HepG2 (cell line): ENCODE results near the gene ATG13. TPM values are rescaled to one million over a fixed set of nuclear protein-coding genes. Genes with fewer than 3 reads are reported as not detected.
A peak's percentile ranks its signal among the peaks of the same experiment; 100 is the strongest.

Experiments used
- ARNTL ChIP-seq: sonication (generic); formaldehyde crosslinking; IDR thresholded peaks from 2 replicates; pipeline ENCODE4 v1.4.0; 2020; ENCODE audit warnings: mild to moderate bottlenecking, missing genetic modification reagents
- CREB3 ChIP-seq: sonication (generic); formaldehyde crosslinking; IDR thresholded peaks from 2 replicates; pipeline ENCODE4 v1.5.0; 2020; ENCODE audit warnings: missing genetic modification reagents
- GZF1 ChIP-seq: sonication (generic); formaldehyde crosslinking; IDR thresholded peaks from 2 replicates; pipeline ENCODE4 v1.5.1; 2020; ENCODE audit warnings: mild to moderate bottlenecking, missing genetic modification reagents
- KAT7 ChIP-seq: IDR thresholded peaks from 2 replicates; pipeline ENCODE4 v1.6.1; 2018; ENCODE audit warnings: borderline replicate concordance, missing compliant biosample characterization
- NKX3-1 ChIP-seq: sonication (generic); formaldehyde crosslinking; IDR thresholded peaks from 2 replicates; pipeline ENCODE4 v1.5.0; 2020; ENCODE audit warnings: missing genetic modification reagents
- NONO ChIP-seq, 2 experiments: fragments of 450-650 bp in 1 of 2; sonication (generic) in 1 of 2; formaldehyde crosslinking in 1 of 2; IDR thresholded peaks in 1 of 2; conservative IDR thresholded peaks in 1 of 2; 2 replicates each; pipeline versions ENCODE4 v1.6.1 to v1.8.0; 2017 to 2022; ENCODE audit warnings: mild to moderate bottlenecking in 1 of 2, missing genetic modification reagents in 1 of 2, moderate library complexity in 1 of 2
- PHF20 ChIP-seq: sonication (generic); formaldehyde crosslinking; IDR thresholded peaks from 2 replicates; pipeline ENCODE4 v1.5.0; 2020; ENCODE audit warnings: mild to moderate bottlenecking, missing genetic modification reagents
- SOX6 ChIP-seq, 2 experiments: fragments of 450-650 bp in 1 of 2; sonication (generic) in 1 of 2; formaldehyde crosslinking in 1 of 2; IDR thresholded peaks; 2 replicates each; pipeline versions ENCODE4 v1.4.0 to v1.6.1; 2017 to 2020; ENCODE audit warnings: antibody characterized with exemption in 1 of 2, mild to moderate bottlenecking in 1 of 2, missing genetic modification reagents in 1 of 2
- TBX3 ChIP-seq: fragments of 450-650 bp; IDR thresholded peaks from 2 replicates; pipeline ENCODE4 v1.6.1; 2017; ENCODE audit warnings: antibody characterized with exemption, mild to moderate bottlenecking, inconsistent platforms, borderline replicate concordance
- ZNF274 ChIP-seq: sonication (generic); formaldehyde crosslinking; IDR thresholded peaks from 2 replicates; pipeline ENCODE4 v1.5.1; 2020; ENCODE audit warnings: mild to moderate bottlenecking, missing genetic modification reagents
- ZNF512B ChIP-seq: sonication (generic); formaldehyde crosslinking; IDR thresholded peaks from 2 replicates; pipeline ENCODE4 v1.5.1; 2020; ENCODE audit warnings: missing genetic modification reagents, mild to moderate bottlenecking, borderline replicate concordance
- ZNF546 ChIP-seq: sonication (generic); formaldehyde crosslinking; conservative IDR thresholded peaks from 2 replicates; pipeline ENCODE4 v1.8.1; 2023; ENCODE audit warnings: mild to moderate bottlenecking, missing genetic modification reagents
- polyA plus RNA-seq, 8 experiments: library from polyadenylated mRNA; depleted of rRNA in 3 of 8; stranded (reverse) in 7 of 8; unstranded in 1 of 8; fragments of >200 nt; fragmentation: Illumina TruSeq in 4 of 8; extraction: Trizol in 4 of 8; gene quantifications; 2 replicates each; pipeline versions ENCODE4 v1.2.1 to v1.2.3, GENCODE V29; 2011 to 2016; ENCODE audit warnings: low read depth in 4 of 8, missing spikeins in 1 of 8, mixed read lengths in 1 of 8; ENCODE audit not compliant: insufficient read depth in 1 of 8
- total RNA-seq, 5 experiments: library from RNA; depleted of rRNA; stranded (reverse); fragments of >200 nt; fragmentation: Illumina TruSeq; extraction: Trizol; gene quantifications; 2 replicates each; pipeline ENCODE4 v1.2.3, GENCODE V29; 2016; ENCODE audit warnings: low read depth in 1 of 5
- TF ChIP-seq, protein P1 (sequence below): sonication (generic); formaldehyde crosslinking; IDR thresholded peaks from 2 replicates; pipeline ENCODE4 v1.5.0; 2020; ENCODE audit warnings: mild to moderate bottlenecking, missing genetic modification reagents, borderline replicate concordance
- TF ChIP-seq, protein P2 (sequence below): sonication (generic); formaldehyde crosslinking; IDR thresholded peaks from 2 replicates; pipeline ENCODE4 v1.8.1; 2023; ENCODE audit warnings: mild to moderate bottlenecking, moderate library complexity, missing genetic modification reagents

ATG13 gene
- total and polyA plus RNA-seq, 2 of the 13 experiments (the other 11 are each of a cell fraction or from before 2014, with no cell fraction given): 55.0 to 77.3 TPM

GRCh38 chr11:46700241-46701077 is 83.1 kb downstream of the ATG13 start, which contains the start of the genes ARHGAP1 and ZNF408 (continued):
- TF ChIP-seq, protein P1, sequence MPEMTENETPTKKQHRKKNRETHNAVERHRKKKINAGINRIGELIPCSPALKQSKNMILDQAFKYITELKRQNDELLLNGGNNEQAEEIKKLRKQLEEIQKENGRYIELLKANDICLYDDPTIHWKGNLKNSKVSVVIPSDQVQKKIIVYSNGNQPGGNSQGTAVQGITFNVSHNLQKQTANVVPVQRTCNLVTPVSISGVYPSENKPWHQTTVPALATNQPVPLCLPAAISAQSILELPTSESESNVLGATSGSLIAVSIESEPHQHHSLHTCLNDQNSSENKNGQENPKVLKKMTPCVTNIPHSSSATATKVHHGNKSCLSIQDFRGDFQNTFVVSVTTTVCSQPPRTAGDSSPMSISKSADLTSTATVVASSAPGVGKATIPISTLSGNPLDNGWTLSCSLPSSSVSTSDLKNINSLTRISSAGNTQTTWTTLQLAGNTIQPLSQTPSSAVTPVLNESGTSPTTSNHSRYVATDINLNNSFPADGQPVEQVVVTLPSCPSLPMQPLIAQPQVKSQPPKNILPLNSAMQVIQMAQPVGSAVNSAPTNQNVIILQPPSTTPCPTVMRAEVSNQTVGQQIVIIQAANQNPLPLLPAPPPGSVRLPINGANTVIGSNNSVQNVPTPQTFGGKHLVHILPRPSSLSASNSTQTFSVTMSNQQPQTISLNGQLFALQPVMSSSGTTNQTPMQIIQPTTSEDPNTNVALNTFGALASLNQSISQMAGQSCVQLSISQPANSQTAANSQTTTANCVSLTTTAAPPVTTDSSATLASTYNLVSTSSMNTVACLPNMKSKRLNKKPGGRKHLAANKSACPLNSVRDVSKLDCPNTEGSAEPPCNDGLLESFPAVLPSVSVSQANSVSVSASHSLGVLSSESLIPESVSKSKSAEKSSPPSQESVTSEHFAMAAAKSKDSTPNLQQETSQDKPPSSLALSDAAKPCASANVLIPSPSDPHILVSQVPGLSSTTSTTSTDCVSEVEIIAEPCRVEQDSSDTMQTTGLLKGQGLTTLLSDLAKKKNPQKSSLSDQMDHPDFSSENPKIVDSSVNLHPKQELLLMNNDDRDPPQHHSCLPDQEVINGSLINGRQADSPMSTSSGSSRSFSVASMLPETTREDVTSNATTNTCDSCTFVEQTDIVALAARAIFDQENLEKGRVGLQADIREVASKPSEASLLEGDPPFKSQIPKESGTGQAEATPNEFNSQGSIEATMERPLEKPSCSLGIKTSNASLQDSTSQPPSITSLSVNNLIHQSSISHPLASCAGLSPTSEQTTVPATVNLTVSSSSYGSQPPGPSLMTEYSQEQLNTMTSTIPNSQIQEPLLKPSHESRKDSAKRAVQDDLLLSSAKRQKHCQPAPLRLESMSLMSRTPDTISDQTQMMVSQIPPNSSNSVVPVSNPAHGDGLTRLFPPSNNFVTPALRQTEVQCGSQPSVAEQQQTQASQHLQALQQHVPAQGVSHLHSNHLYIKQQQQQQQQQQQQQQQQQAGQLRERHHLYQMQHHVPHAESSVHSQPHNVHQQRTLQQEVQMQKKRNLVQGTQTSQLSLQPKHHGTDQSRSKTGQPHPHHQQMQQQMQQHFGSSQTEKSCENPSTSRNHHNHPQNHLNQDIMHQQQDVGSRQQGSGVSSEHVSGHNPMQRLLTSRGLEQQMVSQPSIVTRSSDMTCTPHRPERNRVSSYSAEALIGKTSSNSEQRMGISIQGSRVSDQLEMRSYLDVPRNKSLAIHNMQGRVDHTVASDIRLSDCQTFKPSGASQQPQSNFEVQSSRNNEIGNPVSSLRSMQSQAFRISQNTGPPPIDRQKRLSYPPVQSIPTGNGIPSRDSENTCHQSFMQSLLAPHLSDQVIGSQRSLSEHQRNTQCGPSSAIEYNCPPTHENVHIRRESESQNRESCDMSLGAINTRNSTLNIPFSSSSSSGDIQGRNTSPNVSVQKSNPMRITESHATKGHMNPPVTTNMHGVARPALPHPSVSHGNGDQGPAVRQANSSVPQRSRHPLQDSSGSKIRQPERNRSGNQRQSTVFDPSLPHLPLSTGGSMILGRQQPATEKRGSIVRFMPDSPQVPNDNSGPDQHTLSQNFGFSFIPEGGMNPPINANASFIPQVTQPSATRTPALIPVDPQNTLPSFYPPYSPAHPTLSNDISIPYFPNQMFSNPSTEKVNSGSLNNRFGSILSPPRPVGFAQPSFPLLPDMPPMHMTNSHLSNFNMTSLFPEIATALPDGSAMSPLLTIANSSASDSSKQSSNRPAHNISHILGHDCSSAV (CRISPR knock-in tag): no peak
- TF ChIP-seq ARNTL (CRISPR knock-in tag) (0 out of 2 replicates have a peak, but pooled peaks have one; percentile 38), ZNF546 (no peak), CREB3 (no peak), SOX6 (IDR thresholded peaks at IDR 0.05) (no peak), SOX6 (CRISPR knock-in tag; IDR thresholded peaks at IDR 0.05) (peak; percentile 76), NONO (IDR thresholded peaks at IDR 0.05) (no peak), NONO (CRISPR knock-in tag; conservative IDR thresholded peaks at IDR 0.05) (peak; percentile 90), KAT7 (peak; percentile 83; the same call in 1 of the 2 replicates), TBX3 (peak; percentile 63; the same call in 1 of the 2 replicates), PHF20 (CRISPR knock-in tag) (peak; percentile 96), ZNF274 (CRISPR knock-in tag) (peak; percentile 57; the same call in 1 of the 2 replicates), ZNF512B (CRISPR knock-in tag) (no peak), NKX3-1 (CRISPR knock-in tag) (peak; percentile 24; the same call in 1 of the 2 replicates), GZF1 (CRISPR knock-in tag) (no peak)
- TF ChIP-seq, protein P2, sequence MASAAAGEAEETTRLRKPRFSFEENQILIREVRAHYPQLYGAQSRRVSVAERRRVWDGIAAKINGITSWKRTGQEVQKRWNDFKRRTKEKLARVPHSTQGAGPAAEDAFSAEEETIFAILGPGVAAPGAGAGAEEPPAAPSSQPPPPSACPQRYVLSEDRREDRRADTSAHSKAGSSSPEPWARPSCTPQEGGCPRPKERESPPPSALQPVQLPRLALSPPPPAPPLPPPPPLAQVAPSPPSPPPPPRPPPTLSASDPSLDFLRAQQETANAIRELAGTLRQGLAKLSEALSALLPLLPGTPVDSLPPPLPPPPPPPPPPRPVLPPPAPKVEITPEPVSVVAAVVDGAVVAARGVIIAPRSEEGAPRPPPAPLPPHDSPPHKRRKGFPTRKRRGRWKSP: peak; percentile 70; the same call in 1 of the 2 replicates
